HepG2 (cell line): ENCODE measurements around the gene ZNF213. TPM values are rescaled to one million over a fixed set of nuclear protein-coding genes. Genes with fewer than 3 reads are reported as not detected.

Experiments
- ARHGAP35 ChIP-seq: sonication (generic); formaldehyde crosslinking; IDR thresholded peaks from 2 replicates; pipeline ENCODE4 v1.9.0; 2022; ENCODE audit warnings: mild to moderate bottlenecking, inconsistent platforms, moderate library complexity, missing genetic modification reagents, borderline replicate concordance
- ATM ChIP-seq: fragments of 450-650 bp; IDR thresholded peaks from 2 replicates; pipeline ENCODE4 v1.7.1; 2017; ENCODE audit warnings: mild to moderate bottlenecking, borderline replicate concordance
- BORCS8-MEF2B ChIP-seq: sonication (generic); formaldehyde crosslinking; IDR thresholded peaks from 2 replicates; pipeline ENCODE4 v1.8.0; 2022; ENCODE audit warnings: mild to moderate bottlenecking, missing genetic modification reagents
- CENPT ChIP-seq: sonication (generic); formaldehyde crosslinking; IDR thresholded peaks from 2 replicates; pipeline ENCODE4 v1.8.0; 2022; ENCODE audit warnings: low read depth, mild to moderate bottlenecking, moderate library complexity, missing genetic modification reagents
- HHEX ChIP-seq: IDR thresholded peaks from 2 replicates; pipeline ENCODE4 v1.6.1; 2016; ENCODE audit warnings: control low read depth
- HNRNPUL1 ChIP-seq: fragments of 200-400 bp; formaldehyde crosslinking; IDR thresholded peaks from 2 replicates; pipeline ENCODE4 v1.6.1; 2017; ENCODE audit warnings: low read depth, mild to moderate bottlenecking, low read length, moderate library complexity
- HOXA7 ChIP-seq: sonication (generic); formaldehyde crosslinking; IDR thresholded peaks from 2 replicates; pipeline ENCODE4 v1.8.1; 2022; ENCODE audit warnings: mild to moderate bottlenecking, missing genetic modification reagents, moderate library complexity
- KDM1A ChIP-seq: IDR thresholded peaks from 2 replicates; pipeline ENCODE4 v1.6.1; 2016; ENCODE audit warnings: missing compliant biosample characterization
- MED8 ChIP-seq: sonication (generic); formaldehyde crosslinking; IDR thresholded peaks from 2 replicates; pipeline ENCODE4 v1.8.1; 2023; ENCODE audit warnings: mild to moderate bottlenecking, missing genetic modification reagents; ENCODE audit not compliant: insufficient replicate concordance
- MTA3 ChIP-seq: sonication (generic); formaldehyde crosslinking; IDR thresholded peaks from 2 replicates; pipeline ENCODE4 v1.4.0; 2020; ENCODE audit warnings: missing genetic modification reagents
- NCOA5 ChIP-seq: sonication (generic); formaldehyde crosslinking; IDR thresholded peaks from 2 replicates; pipeline ENCODE4 v1.4.0; 2020; ENCODE audit warnings: missing genetic modification reagents
- RFX1 ChIP-seq: fragments of 450-650 bp; IDR thresholded peaks from 2 replicates; pipeline ENCODE4 v1.6.1; 2017
- SOX13 ChIP-seq, 3 experiments: fragments of 450-650 bp in 1 of 3; sonication (generic) in 1 of 3; formaldehyde crosslinking in 1 of 3; IDR thresholded peaks in 2 of 3; conservative IDR thresholded peaks in 1 of 3; 2 replicates each; pipeline versions ENCODE4 v1.5.0 to v1.6.1; 2016 to 2020; ENCODE audit warnings: antibody characterized with exemption in 1 of 3, mild to moderate bottlenecking in 1 of 3, missing compliant biosample characterization in 1 of 3, missing genetic modification reagents in 1 of 3, moderate library complexity in 1 of 3
- SOX6 ChIP-seq, 2 experiments: fragments of 450-650 bp in 1 of 2; sonication (generic) in 1 of 2; formaldehyde crosslinking in 1 of 2; IDR thresholded peaks; 2 replicates each; pipeline versions ENCODE4 v1.4.0 to v1.6.1; 2017 to 2020; ENCODE audit warnings: antibody characterized with exemption in 1 of 2, mild to moderate bottlenecking in 1 of 2, missing genetic modification reagents in 1 of 2
- SP1 ChIP-seq, 2 experiments: fragments of 450-650 bp in 1 of 2; sonication (generic) in 1 of 2; formaldehyde crosslinking in 1 of 2; IDR thresholded peaks; 2 replicates each; pipeline versions ENCODE4 v1.4.0 to v1.6.1; 2016 to 2020; ENCODE audit warnings: missing genetic modification reagents in 1 of 2
- TAF1 ChIP-seq: sonication (generic); formaldehyde crosslinking; IDR thresholded peaks from 2 replicates; pipeline ENCODE4 v1.4.0; 2020; ENCODE audit warnings: missing genetic modification reagents
- TCF12 ChIP-seq, 2 experiments: fragments of 450-650 bp in 1 of 2; sonication (generic) in 1 of 2; formaldehyde crosslinking in 1 of 2; IDR thresholded peaks; 2 replicates each; pipeline versions ENCODE4 v1.6.1 to v1.8.0; 2017 to 2022; ENCODE audit warnings: antibody characterized with exemption in 1 of 2, mild to moderate bottlenecking in 1 of 2, missing genetic modification reagents in 1 of 2, moderate library complexity in 1 of 2
- THAP7 ChIP-seq: sonication (generic); formaldehyde crosslinking; IDR thresholded peaks from 2 replicates; pipeline ENCODE4 v1.8.1; 2023; ENCODE audit warnings: mild to moderate bottlenecking, missing genetic modification reagents
- ZNF670 ChIP-seq: sonication (generic); formaldehyde crosslinking; IDR thresholded peaks from 2 replicates; pipeline ENCODE4 v1.8.0; 2022; ENCODE audit warnings: mild to moderate bottlenecking, missing genetic modification reagents, borderline replicate concordance
- ZSCAN31 ChIP-seq: sonication (generic); formaldehyde crosslinking; IDR thresholded peaks from 2 replicates; pipeline ENCODE4 v1.5.0; 2020; ENCODE audit warnings: low read depth, mild to moderate bottlenecking, missing genetic modification reagents
- polyA plus RNA-seq, 8 experiments: library from polyadenylated mRNA; depleted of rRNA in 3 of 8; stranded (reverse) in 7 of 8; unstranded in 1 of 8; fragments of >200 nt; fragmentation: Illumina TruSeq in 4 of 8; extraction: Trizol in 4 of 8; gene quantifications; 2 replicates each; pipeline versions ENCODE4 v1.2.1 to v1.2.3, GENCODE V29; 2011 to 2016; ENCODE audit warnings: low read depth in 4 of 8, missing spikeins in 1 of 8, mixed read lengths in 1 of 8; ENCODE audit not compliant: insufficient read depth in 1 of 8
- total RNA-seq, 5 experiments: library from RNA; depleted of rRNA; stranded (reverse); fragments of >200 nt; fragmentation: Illumina TruSeq; extraction: Trizol; gene quantifications; 2 replicates each; pipeline ENCODE4 v1.2.3, GENCODE V29; 2016; ENCODE audit warnings: low read depth in 1 of 5
- TF ChIP-seq, protein P1 (sequence below): sonication (generic); formaldehyde crosslinking; conservative IDR thresholded peaks from 2 replicates; pipeline ENCODE4 v1.8.0; 2022; ENCODE audit warnings: mild to moderate bottlenecking, moderate library complexity, missing genetic modification reagents
- TF ChIP-seq, protein P2 (sequence below): IDR thresholded peaks from 2 replicates; pipeline ENCODE4 v1.6.1; 2016; ENCODE audit warnings: missing biosample characterization, missing genetic modification reagents, low read depth

ZNF213 gene
- total and polyA plus RNA-seq, 2 of the 13 experiments (the other 11 are each of a cell fraction or from before 2014, with no cell fraction given), result 0.59 to 0.97 TPM

GRCh38 chr16:3152277-3152990 lies 17.6 kb downstream of the ZNF213 start (continued):
- TF ChIP-seq, protein P1, sequence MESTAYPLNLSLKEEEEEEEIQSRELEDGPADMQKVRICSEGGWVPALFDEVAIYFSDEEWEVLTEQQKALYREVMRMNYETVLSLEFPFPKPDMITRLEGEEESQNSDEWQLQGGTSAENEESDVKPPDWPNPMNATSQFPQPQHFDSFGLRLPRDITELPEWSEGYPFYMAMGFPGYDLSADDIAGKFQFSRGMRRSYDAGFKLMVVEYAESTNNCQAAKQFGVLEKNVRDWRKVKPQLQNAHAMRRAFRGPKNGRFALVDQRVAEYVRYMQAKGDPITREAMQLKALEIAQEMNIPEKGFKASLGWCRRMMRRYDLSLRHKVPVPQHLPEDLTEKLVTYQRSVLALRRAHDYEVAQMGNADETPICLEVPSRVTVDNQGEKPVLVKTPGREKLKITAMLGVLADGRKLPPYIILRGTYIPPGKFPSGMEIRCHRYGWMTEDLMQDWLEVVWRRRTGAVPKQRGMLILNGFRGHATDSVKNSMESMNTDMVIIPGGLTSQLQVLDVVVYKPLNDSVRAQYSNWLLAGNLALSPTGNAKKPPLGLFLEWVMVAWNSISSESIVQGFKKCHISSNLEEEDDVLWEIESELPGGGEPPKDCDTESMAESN (CRISPR knock-in tag), result no peak; the same call in 1 of the 2 replicates
- TF ChIP-seq ATM (no peak), TCF12 (IDR thresholded peaks at IDR 0.05) (no peak), TCF12 (CRISPR knock-in tag; IDR thresholded peaks at IDR 0.05) (0 out of 2 replicates have a peak, but pooled peaks have one; percentile 50), TAF1 (CRISPR knock-in tag) (no peak), SOX6 (IDR thresholded peaks at IDR 0.05) (no peak), SOX6 (CRISPR knock-in tag; IDR thresholded peaks at IDR 0.05) (peak; percentile 62), HNRNPUL1 (no peak), HOXA7 (CRISPR knock-in tag) (no peak), THAP7 (CRISPR knock-in tag) (no peak), NCOA5 (no peak), RFX1 (no peak), ZNF670 (no peak), BORCS8-MEF2B (CRISPR knock-in tag) (no peak; the same call in 1 of the 2 replicates), SOX13 (IDR thresholded peaks at IDR 0.05) (no peak), SOX13 (CRISPR knock-in tag; conservative IDR thresholded peaks at IDR 0.05 in 1 of 2, IDR thresholded peaks at IDR 0.05 in 1 of 2) (peak in 1 of 2 experiments; percentile 52; a peak in 1 of 4 replicates), MED8 (CRISPR knock-in tag) (no peak), ZSCAN31 (CRISPR knock-in tag) (peak; percentile 72), ARHGAP35 (CRISPR knock-in tag) (no peak; the same call in 1 of the 2 replicates), HHEX (CRISPR knock-in tag) (no peak), CENPT (no peak), KDM1A (CRISPR knock-in tag) (no peak; the same call in 1 of the 2 replicates), MTA3 (CRISPR knock-in tag) (no peak), SP1 (IDR thresholded peaks at IDR 0.05) (no peak), SP1 (CRISPR knock-in tag; IDR thresholded peaks at IDR 0.05) (peak; percentile 52)
- TF ChIP-seq, protein P2, sequence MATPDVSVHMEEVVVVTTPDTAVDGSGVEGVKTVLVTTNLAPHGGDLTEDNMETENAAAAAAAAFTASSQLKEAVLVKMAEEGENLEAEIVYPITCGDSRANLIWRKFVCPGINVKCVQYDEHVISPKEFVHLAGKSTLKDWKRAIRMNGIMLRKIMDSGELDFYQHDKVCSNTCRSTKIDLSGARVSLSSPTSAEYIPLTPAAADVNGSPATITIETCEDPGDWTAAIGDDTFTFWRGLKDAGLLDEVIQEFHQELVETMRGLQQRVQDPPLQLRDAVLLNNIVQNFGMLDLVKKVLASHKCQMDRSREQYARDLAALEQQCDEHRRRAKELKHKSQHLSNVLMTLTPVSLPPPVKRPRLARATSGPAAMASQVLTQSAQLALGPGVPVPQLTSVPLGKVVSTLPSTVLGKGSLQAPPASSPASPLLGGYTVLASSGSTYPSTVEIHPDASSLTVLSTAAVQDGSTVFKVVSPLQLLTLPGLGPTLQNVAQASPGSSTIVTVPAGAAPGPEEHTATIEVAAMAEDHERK, result no peak; the same call in 1 of the 2 replicates
